Trophoblast cell (in vitro differentiated cells and primary cell): ENCODE results near the gene SMIM1.
A peak's percentile ranks its signal among the peaks of the same experiment; 100 is the strongest.

Experiments
- DNase-seq, 2 donors: peaks; one replicate each; pipeline ENCODE4 v3.0.0-alpha.2; 2016
- H2AFZ ChIP-seq: 2 replicates; pipeline ENCODE4 v1.6.1; 2013; ENCODE audit warnings: low read length, moderate library complexity, mild to moderate bottlenecking; ENCODE audit not compliant: insufficient read depth, poor library complexity
- H2AK5ac ChIP-seq: 2 replicates; pipeline ENCODE4 v1.6.1; 2013; ENCODE audit warnings: mild to moderate bottlenecking, low read length
- H2BK120ac ChIP-seq: 2 replicates; pipeline ENCODE4 v1.6.1; 2013; ENCODE audit warnings: low read length, mild to moderate bottlenecking, moderate library complexity; ENCODE audit not compliant: insufficient read depth, poor library complexity
- H2BK12ac ChIP-seq: 2 replicates; pipeline ENCODE4 v1.6.1; 2013; ENCODE audit warnings: mild to moderate bottlenecking, low read length, moderate library complexity
- H2BK5ac ChIP-seq: 2 replicates; pipeline ENCODE4 v1.6.1; 2013; ENCODE audit warnings: low read length, low read depth, moderate library complexity, mild to moderate bottlenecking; ENCODE audit not compliant: poor library complexity
- H3K14ac ChIP-seq: 2 replicates; pipeline ENCODE4 v1.6.1; 2013; ENCODE audit warnings: mild to moderate bottlenecking, low read length
- H3K18ac ChIP-seq: 2 replicates; pipeline ENCODE4 v1.6.1; 2013; ENCODE audit warnings: mild to moderate bottlenecking, low read length
- H3K23ac ChIP-seq: 2 replicates; pipeline ENCODE4 v1.6.1; 2013; ENCODE audit warnings: low read length
- H3K27ac ChIP-seq: 2 replicates; pipeline ENCODE4 v1.5.1; 2013; ENCODE audit warnings: low read depth, mild to moderate bottlenecking, inconsistent platforms, low read length, moderate library complexity
- H3K27me3 ChIP-seq: 2 replicates; pipeline ENCODE4 v1.6.1; 2013; ENCODE audit warnings: inconsistent platforms, mild to moderate bottlenecking, low read length, moderate library complexity; ENCODE audit not compliant: insufficient read depth
- H3K36me3 ChIP-seq, 2 experiments: 1 replicate in 1 of 2; 2 replicates in 1 of 2; pipeline ENCODE4 v1.6.1; 2013; ENCODE audit warnings: low read length in 2 of 2, mild to moderate bottlenecking in 2 of 2, moderate library complexity in 1 of 2; ENCODE audit not compliant: insufficient read depth in 2 of 2, control insufficient read depth in 1 of 2
- H3K4ac ChIP-seq: 2 replicates; pipeline ENCODE4 v1.6.1; 2013; ENCODE audit warnings: low read depth, mild to moderate bottlenecking, low read length, moderate library complexity
- H3K4me1 ChIP-seq, 2 experiments: 1 replicate in 1 of 2; 2 replicates in 1 of 2; pipeline ENCODE4 v1.6.1; 2013; ENCODE audit warnings: low read length in 2 of 2, mild to moderate bottlenecking in 2 of 2, moderate library complexity in 1 of 2; ENCODE audit not compliant: insufficient read depth in 2 of 2, control insufficient read depth in 1 of 2
- H3K4me2 ChIP-seq: 2 replicates; pipeline ENCODE4 v1.6.1; 2013; ENCODE audit warnings: inconsistent platforms, mild to moderate bottlenecking, low read length, moderate library complexity
- H3K4me3 ChIP-seq: 2 replicates; pipeline ENCODE4 v1.5.1; 2013; ENCODE audit warnings: mild to moderate bottlenecking, low read depth, low read length, inconsistent platforms
- H3K79me1 ChIP-seq: one replicate; pipeline ENCODE4 v1.6.1; 2013; ENCODE audit warnings: low read length
- H3K79me2 ChIP-seq: 2 replicates; pipeline ENCODE4 v1.6.1; 2013; ENCODE audit warnings: low read length, mild to moderate bottlenecking; ENCODE audit not compliant: control insufficient read depth, insufficient read depth, poor library complexity
- H3K9ac ChIP-seq: 2 replicates; pipeline ENCODE4 v1.6.1; 2013; ENCODE audit warnings: mild to moderate bottlenecking, low read length
- H3K9me3 ChIP-seq: 2 replicates; pipeline ENCODE4 v1.6.1; 2013; ENCODE audit warnings: low read depth, mild to moderate bottlenecking, control low read depth, inconsistent platforms, low read length; ENCODE audit not compliant: insufficient read depth
- H4K12ac ChIP-seq: 2 replicates; pipeline ENCODE4 v1.6.1; 2013; ENCODE audit warnings: low read depth, mild to moderate bottlenecking, low read length, moderate library complexity
- H4K8ac ChIP-seq: 2 replicates; pipeline ENCODE4 v1.6.1; 2013; ENCODE audit warnings: low read depth, mild to moderate bottlenecking, low read length, moderate library complexity
- H4K91ac ChIP-seq: one replicate; pipeline ENCODE4 v1.6.1; 2013; ENCODE audit warnings: low read depth, mild to moderate bottlenecking, low read length, moderate library complexity
- WGBS: extraction: QIAGEN DNeasy Blood & Tissue Kit; methylation state at CpG from one replicate; pipeline ENCODE4 v1.1.7; 2013; ENCODE audit warnings: missing lambda C conversion rate; ENCODE audit not compliant: insufficient read length, insufficient coverage; ENCODE audit errors: extremely low coverage; 5-methylcytosine and 5-hydroxymethylcytosine counted together

SMIM1 gene

GRCh38 chr1:3772027-3772714, 378 bp upstream of the SMIM1 start:
- H2BK120ac ChIP-seq: peak overlapping the region; percentile 55
- H2BK5ac ChIP-seq: no peak overlapping the region
- H3K36me3 ChIP-seq: peaks cover 0 to 1% of the 10 kb centered on the region in 2 experiments
- H3K9me3 ChIP-seq: no peaks in the 10 kb centered on the region
- H3K27ac ChIP-seq: no peak overlapping the region
- H3K4me2 ChIP-seq: peak overlapping the region; percentile 90
- no peak overlapping the region for H3K4ac ChIP-seq
- H3K4me1 ChIP-seq: peaks cover 18 to 37% of the 10 kb centered on the region in 2 experiments
- peak overlapping the region; percentile 76 for H2AFZ ChIP-seq
- H3K23ac ChIP-seq: no peak overlapping the region
- peaks cover 7% of the 10 kb centered on the region for H3K79me1 ChIP-seq
- H2BK12ac ChIP-seq: no peak overlapping the region
- peak overlapping the region; percentile 55 for H3K18ac ChIP-seq
- peak overlapping the region; percentile 83 for H4K8ac ChIP-seq
- H4K91ac ChIP-seq: peak overlapping the region; percentile 48
- H3K9ac ChIP-seq: no peak overlapping the region
- no peak overlapping the region for H2AK5ac ChIP-seq
- H3K4me3 ChIP-seq: peak overlapping the region; percentile 76
- H3K14ac ChIP-seq: peak overlapping the region; percentile 33
- H3K27me3 ChIP-seq: no peaks in the 10 kb centered on the region
- H3K79me2 ChIP-seq: no peaks in the 10 kb centered on the region
- WGBS: no CpG with 5 or more reads among the region's 61 CpGs
- H4K12ac ChIP-seq: peak overlapping the region; percentile 65
- DNase-seq: peak; percentile 78 to 84

- Histone ChIP-seq H3K4me2 (peak overlapping the region; percentile 7), H4K91ac (no peak overlapping the region), H3K79me2 (no peaks in the 10 kb centered on the region), H2BK12ac (no peak overlapping the region), H3K4ac (no peak overlapping the region), H3K9ac (no peak overlapping the region), H3K27me3 (no peaks in the 10 kb centered on the region), H2BK120ac (no peak overlapping the region), H3K36me3 (peaks cover 5 to 11% of the 10 kb centered on the region in 2 experiments), H2BK5ac (no peak overlapping the region), H3K18ac (no peak overlapping the region), H4K8ac (no peak overlapping the region), H3K14ac (no peak overlapping the region), H3K23ac (no peak overlapping the region), H4K12ac (no peak overlapping the region), H3K79me1 (peaks cover 7% of the 10 kb centered on the region), H3K4me3 (no peak overlapping the region), H3K9me3 (no peaks in the 10 kb centered on the region), H2AK5ac (no peak overlapping the region), H3K27ac (no peak overlapping the region), H3K4me1 (peaks cover 18 to 37% of the 10 kb centered on the region in 2 experiments), H2AFZ (no peak overlapping the region)
- WGBS: no CpG with 5 or more reads among the region's 16 CpGs
- no peak for DNase-seq
Observed at GRCh38 chr1:3773572-3774275, 1.2 kb downstream of the SMIM1 start.

- WGBS: no CpG with 5 or more reads among the region's 19 CpGs
- no peak overlapping the region for H2BK5ac ChIP-seq
- H3K9ac ChIP-seq: no peak overlapping the region
- no peak overlapping the region for H2BK12ac ChIP-seq
- no peaks in the 10 kb centered on the region for H3K27me3 ChIP-seq
- H3K4me3 ChIP-seq: no peak overlapping the region
- peaks cover 12 to 18% of the 10 kb centered on the region in 2 experiments for H3K36me3 ChIP-seq
- no peak overlapping the region for H3K23ac ChIP-seq
- no peak overlapping the region for H3K14ac ChIP-seq
- no peak overlapping the region for H4K12ac ChIP-seq
- H3K4me2 ChIP-seq: no peak overlapping the region
- H4K91ac ChIP-seq: no peak overlapping the region
- H2AK5ac ChIP-seq: no peak overlapping the region
- no peak overlapping the region for H3K27ac ChIP-seq
- no peak overlapping the region for H4K8ac ChIP-seq
- H3K79me2 ChIP-seq: no peaks in the 10 kb centered on the region
- no peak for DNase-seq
- H3K18ac ChIP-seq: no peak overlapping the region
- no peak overlapping the region for H2AFZ ChIP-seq
- no peak overlapping the region for H3K4ac ChIP-seq
- H3K9me3 ChIP-seq: no peaks in the 10 kb centered on the region
- H3K4me1 ChIP-seq: peaks cover 18 to 37% of the 10 kb centered on the region in 2 experiments
- H3K79me1 ChIP-seq: peaks cover 7% of the 10 kb centered on the region
- no peak overlapping the region for H2BK120ac ChIP-seq
Observed at GRCh38 chr1:3774276-3774945, 1.9 kb downstream of the SMIM1 start.

GRCh38 chr1:3774946-3775489, 2.5 kb downstream of the SMIM1 start:
- Histone ChIP-seq H2BK5ac (no peak overlapping the region), H3K14ac (no peak overlapping the region), H2AFZ (no peak overlapping the region), H2AK5ac (no peak overlapping the region), H3K9ac (no peak overlapping the region), H4K12ac (no peak overlapping the region), H3K4me3 (no peak overlapping the region), H3K36me3 (peaks cover 18 to 24% of the 10 kb centered on the region in 2 experiments), H3K4me2 (no peak overlapping the region), H3K79me1 (peaks cover 7% of the 10 kb centered on the region), H3K23ac (no peak overlapping the region), H4K8ac (no peak overlapping the region), H3K27me3 (no peaks in the 10 kb centered on the region), H2BK12ac (no peak overlapping the region), H3K27ac (no peak overlapping the region), H3K4ac (no peak overlapping the region), H3K18ac (no peak overlapping the region), H3K4me1 (peaks cover 18 to 37% of the 10 kb centered on the region in 2 experiments), H3K9me3 (no peaks in the 10 kb centered on the region), H4K91ac (no peak overlapping the region), H2BK120ac (no peak overlapping the region), H3K79me2 (no peaks in the 10 kb centered on the region)
- DNase-seq: peak in 1 of 2 donors; percentile 23
- no CpG with 5 or more reads among the region's 17 CpGs for WGBS
